Activated T-cell treated with anti-CD3 and anti-CD28 coated beads, Interleukin-2, amount 50 U/mL, for 72 hours (primary cell): ENCODE results near the gene EID2. TPM values are rescaled to one million over a fixed set of nuclear protein-coding genes. Genes with fewer than 3 reads are reported as not detected.

Experiments
- ATAC-seq, 2 donors: fragments of 150-1000 bp; cut with Tn5 transposase; replicated peaks in 1 of 2; 2 replicates each; pipeline ENCODE4 v1.10.0; 2021; ENCODE audit warnings: moderate library complexity in 2 of 2, mild to moderate bottlenecking in 1 of 2
- DNase-seq, 2 donors: peaks; one replicate each; pipeline ENCODE4 v3.0.0; 2021 to 2022; ENCODE audit warnings: mixed read lengths in 1 of 2
- H3K27ac Mint-ChIP-seq: one replicate; pipeline ENCODE4 v1.8.0; 2022; ENCODE audit warnings: mild to moderate bottlenecking, moderate library complexity, mixed read lengths
- H3K27me3 Mint-ChIP-seq: one replicate; pipeline ENCODE4 v1.8.0; 2022; ENCODE audit warnings: low read depth, mixed read lengths
- H3K36me3 Mint-ChIP-seq, 2 donors: one replicate each; pipeline ENCODE4 v1.8.0; 2022; ENCODE audit warnings: mixed read lengths in 2 of 2, mild to moderate bottlenecking in 1 of 2; ENCODE audit not compliant: insufficient read depth in 2 of 2
- H3K4me1 Mint-ChIP-seq: one replicate; pipeline ENCODE4 v1.8.0; 2022; ENCODE audit warnings: low read depth, mixed read lengths
- H3K4me3 Mint-ChIP-seq, 2 donors: one replicate each; pipeline ENCODE4 v1.8.0; 2022; ENCODE audit warnings: mild to moderate bottlenecking in 2 of 2, mixed read lengths in 2 of 2, moderate library complexity in 2 of 2
- H3K9me3 Mint-ChIP-seq, 2 donors: one replicate each; pipeline ENCODE4 v1.8.0; 2022; ENCODE audit warnings: mixed read lengths in 2 of 2
- total RNA-seq, 2 donors: library from RNA; stranded (reverse); gene quantifications; one replicate each; pipeline ENCODE4 v1.2.3, GENCODE V29; 2022

The EID2 gene
- 10 to 100 TPM; 15.3 to 16.0 TPM for total RNA-seq

GRCh38 chr19:39539518-39540332, at the start of gene EID2:
Gene EID2, minus strand, starts transcription at chr19:39540161. Its CDS starts 82 bp downstream, at chr19:39540079.
- Mint-ChIP-seq H3K4me1 (peaks cover 74% of the 10 kb centered on the region), H3K4me3 (peak within 1 kb of the TSS; percentile 95 to 96), H3K27ac (peak within 1 kb of the TSS; percentile 98), H3K36me3 (peaks cover 0 to 4% of the 10 kb centered on the region in 2 donors), H3K27me3 (no peaks in the 10 kb centered on the region), H3K9me3 (no peaks in the 10 kb centered on the region)
- peak; percentile 88 for ATAC-seq
- DNase-seq, result peak; percentile 94 to 96

GRCh38 chr19:39588066-39588465, 48.1 kb upstream of the EID2 start:
- H3K27me3 Mint-ChIP-seq, result peaks cover 55% of the 10 kb centered on the region

GRCh38 chr19:39587496-39587895, 47.5 kb upstream of the EID2 start:
- Mint-ChIP-seq H3K27me3 (peaks cover 55% of the 10 kb centered on the region), H3K36me3 (no peaks in the 10 kb centered on the region), H3K4me3 (no peak overlapping the region), H3K4me1 (peaks cover 9% of the 10 kb centered on the region), H3K9me3 (peaks cover 0 to 4% of the 10 kb centered on the region in 2 donors), H3K27ac (no peak overlapping the region)
- no peak for DNase-seq
- ATAC-seq, result no peak

More at GRCh38 chr19:39588066-39588465, 48.1 kb upstream of the EID2 start:
- DNase-seq (no peak), ATAC-seq (no peak)
- Mint-ChIP-seq H3K9me3 (peaks cover 0 to 4% of the 10 kb centered on the region in 2 donors), H3K27ac (no peak overlapping the region), H3K36me3 (no peaks in the 10 kb centered on the region), H3K4me3 (no peak overlapping the region), H3K4me1 (peaks cover 9% of the 10 kb centered on the region)

GRCh38 chr19:39582891-39583625, 43.1 kb upstream of the EID2 start:
- H3K27me3 Mint-ChIP-seq, result peaks cover 45% of the 10 kb centered on the region
- peaks cover 4 to 11% of the 10 kb centered on the region in 2 donors for H3K9me3 Mint-ChIP-seq
- DNase-seq (peak in 1 of 2 donors; percentile 26), ATAC-seq (peak; percentile 56 to 68)
- H3K27ac Mint-ChIP-seq, result no peak overlapping the region
- H3K36me3 Mint-ChIP-seq, result peaks cover 6 to 7% of the 10 kb centered on the region in 2 donors
- H3K4me1 Mint-ChIP-seq, result peaks cover 9% of the 10 kb centered on the region
- H3K4me3 Mint-ChIP-seq, result no peak overlapping the region

- DNase-seq (peak; percentile 49 to 60), ATAC-seq (peak; percentile 95)
- Mint-ChIP-seq H3K4me1 (peaks cover 9% of the 10 kb centered on the region), H3K36me3 (peaks cover 7 to 8% of the 10 kb centered on the region in 2 donors), H3K9me3 (peaks cover 4 to 13% of the 10 kb centered on the region in 2 donors), H3K27me3 (peaks cover 45% of the 10 kb centered on the region), H3K4me3 (no peak overlapping the region), H3K27ac (no peak overlapping the region)
Observed at GRCh38 chr19:39582442-39582841, 42.5 kb upstream of the EID2 start.

- H3K9me3 Mint-ChIP-seq, result peaks cover 0 to 2% of the 10 kb centered on the region in 2 donors
- H3K27ac Mint-ChIP-seq, result no peak overlapping the region
- peaks cover 32% of the 10 kb centered on the region for H3K27me3 Mint-ChIP-seq
- peak; percentile 58 to 90 for ATAC-seq
- no peak for DNase-seq
- H3K36me3 Mint-ChIP-seq, result peaks cover 0 to 3% of the 10 kb centered on the region in 2 donors
- H3K4me3 Mint-ChIP-seq, result peak overlapping the region in 1 of 2 donors; percentile 36
- H3K4me1 Mint-ChIP-seq, result peaks cover 7% of the 10 kb centered on the region
Observed at GRCh38 chr19:39568604-39569003, 28.6 kb upstream of the EID2 start.

- Mint-ChIP-seq H3K36me3 (no peaks in the 10 kb centered on the region), H3K4me1 (peaks cover 7% of the 10 kb centered on the region), H3K27me3 (peaks cover 20% of the 10 kb centered on the region), H3K4me3 (no peak overlapping the region), H3K27ac (no peak overlapping the region), H3K9me3 (no peaks in the 10 kb centered on the region)
- ATAC-seq (no peak), DNase-seq (no peak)
Observed at GRCh38 chr19:39566064-39566463, 26.1 kb upstream of the EID2 start.

GRCh38 chr19:39563408-39563807, 23.4 kb upstream of the EID2 start:
- no peak overlapping the region for H3K27ac Mint-ChIP-seq
- H3K4me3 Mint-ChIP-seq, result no peak overlapping the region
- no peaks in the 10 kb centered on the region for H3K36me3 Mint-ChIP-seq
- H3K9me3 Mint-ChIP-seq, result no peaks in the 10 kb centered on the region
- peaks cover 9% of the 10 kb centered on the region for H3K4me1 Mint-ChIP-seq
- ATAC-seq (no peak), DNase-seq (no peak)
- peaks cover 4% of the 10 kb centered on the region for H3K27me3 Mint-ChIP-seq

- ATAC-seq, result peak; percentile 75 to 82
- peak in 1 of 2 donors; percentile 23 for DNase-seq
- Mint-ChIP-seq H3K27me3 (peaks cover 2% of the 10 kb centered on the region), H3K4me1 (peaks cover 23% of the 10 kb centered on the region), H3K27ac (peak overlapping the region; percentile 62), H3K4me3 (peak overlapping the region; percentile 66 to 71), H3K36me3 (no peaks in the 10 kb centered on the region), H3K9me3 (no peaks in the 10 kb centered on the region)
Observed at GRCh38 chr19:39558624-39559117, 18.7 kb upstream of the EID2 start.

GRCh38 chr19:39557811-39558623, 18.1 kb upstream of the EID2 start:
- DNase-seq (no peak), ATAC-seq (peak; percentile 78 to 79)
- peaks cover 6% of the 10 kb centered on the region for H3K27me3 Mint-ChIP-seq
- peak overlapping the region; percentile 66 to 71 for H3K4me3 Mint-ChIP-seq
- peaks cover 23% of the 10 kb centered on the region for H3K4me1 Mint-ChIP-seq
- no peaks in the 10 kb centered on the region for H3K9me3 Mint-ChIP-seq
- peak overlapping the region; percentile 62 for H3K27ac Mint-ChIP-seq
- no peaks in the 10 kb centered on the region for H3K36me3 Mint-ChIP-seq

GRCh38 chr19:39555883-39556282, 15.9 kb upstream of the EID2 start:
- DNase-seq (no peak), ATAC-seq (no peak)
- Mint-ChIP-seq H3K4me1 (peaks cover 39% of the 10 kb centered on the region), H3K4me3 (no peak overlapping the region), H3K9me3 (no peaks in the 10 kb centered on the region), H3K27ac (no peak overlapping the region), H3K36me3 (no peaks in the 10 kb centered on the region), H3K27me3 (peaks cover 6% of the 10 kb centered on the region)

GRCh38 chr19:39554701-39555311, 14.8 kb upstream of the EID2 start:
- H3K36me3 Mint-ChIP-seq, result no peaks in the 10 kb centered on the region
- H3K4me1 Mint-ChIP-seq, result peaks cover 39% of the 10 kb centered on the region
- no peak overlapping the region for H3K4me3 Mint-ChIP-seq
- no peak for ATAC-seq
- H3K27ac Mint-ChIP-seq, result no peak overlapping the region
- DNase-seq, result no peak
- H3K27me3 Mint-ChIP-seq, result peaks cover 6% of the 10 kb centered on the region
- no peaks in the 10 kb centered on the region for H3K9me3 Mint-ChIP-seq
